ENCODE results near the gene RUNX3. TPM values are rescaled to one million over a fixed set of nuclear protein-coding genes. Genes with fewer than 3 reads are reported as not detected.

RUNX3 gene
- total RNA-seq, 1 experiment from 2014 or later = 3.7 TPM

- Histone ChIP-seq H3K79me2 (ENCODE audit: low read length) (no peaks in the 10 kb centered on the region), H3K4me1 (ENCODE audit: insufficient read depth, low read length) (no peaks in the 10 kb centered on the region), H3K4me2 (ENCODE audit: low read length) (no peak overlapping the region), H3F3A (ENCODE audit: low read length, unreplicated experiment) (no peaks in the 10 kb centered on the region), H4K20me1 (ENCODE audit: low read length) (no peaks in the 10 kb centered on the region), H3K36me3 (ENCODE audit: low read depth, low read length) (no peaks in the 10 kb centered on the region), H3K9ac (ENCODE audit: low read length) (no peak overlapping the region), H3K4me3 (ENCODE audit: low read length) (no peak overlapping the region), H3K27me3 (ENCODE audit: low read length) (no peaks in the 10 kb centered on the region), H2AFZ (ENCODE audit: low read length) (no peak overlapping the region), H3K9me2 (replicated peaks; ENCODE audit: low read length) (no peaks in the 10 kb centered on the region), H3K9me3 (ENCODE audit: low read length) (no peaks in the 10 kb centered on the region), H3K27ac (ENCODE audit: low read length) (no peak overlapping the region)
- ATAC-seq (no peak), DNase-seq (no peak)
- intact Hi-C loops (cut with micrococcal nuclease) = no loop called here
- no TSS peak for BruUV-seq (replicated peaks)
- POLR2A ChIA-PET (ENCODE audit: unreplicated experiment) = no interaction called here
- TF ChIP-seq EZH2 (IDR thresholded peaks at IDR 0.05; ENCODE audit: low read length, unreplicated experiment) (no peak), EZH2phosphoT487 (IDR thresholded peaks at IDR 0.05; ENCODE audit: borderline replicate concordance, low read length) (no peak), CTCF (conservative IDR thresholded peaks at IDR 0.05; ENCODE audit: low read depth, low read length) (no peak)
- CTCF ChIA-PET = no interaction called here
Measured at GRCh38 chr1:24902471-24902891, 27.6 kb downstream of the RUNX3 start.

- Histone ChIP-seq H3K79me2 (ENCODE audit: low read length) (no peaks in the 10 kb centered on the region), H3K9ac (ENCODE audit: low read length) (no peak overlapping the region), H3K27me3 (ENCODE audit: low read length) (no peaks in the 10 kb centered on the region), H4K20me1 (ENCODE audit: low read length) (no peaks in the 10 kb centered on the region), H3F3A (ENCODE audit: low read length, unreplicated experiment) (no peaks in the 10 kb centered on the region), H3K4me3 (ENCODE audit: low read length) (no peak overlapping the region), H3K27ac (ENCODE audit: low read length) (no peak overlapping the region), H3K9me3 (ENCODE audit: low read length) (no peaks in the 10 kb centered on the region), H3K4me1 (ENCODE audit: insufficient read depth, low read length) (no peaks in the 10 kb centered on the region), H3K36me3 (ENCODE audit: low read depth, low read length) (no peaks in the 10 kb centered on the region), H3K4me2 (ENCODE audit: low read length) (no peak overlapping the region), H2AFZ (ENCODE audit: low read length) (no peak overlapping the region), H3K9me2 (replicated peaks; ENCODE audit: low read length) (no peaks in the 10 kb centered on the region)
- no TSS peak for BruUV-seq (replicated peaks)
- DNase-seq (no peak), ATAC-seq (no peak)
- POLR2A ChIA-PET (ENCODE audit: unreplicated experiment) = no interaction called here
- TF ChIP-seq EZH2phosphoT487 (IDR thresholded peaks at IDR 0.05; ENCODE audit: borderline replicate concordance, low read length) (no peak), EZH2 (IDR thresholded peaks at IDR 0.05; ENCODE audit: low read length, unreplicated experiment) (no peak), CTCF (conservative IDR thresholded peaks at IDR 0.05; ENCODE audit: low read depth, low read length) (no peak)
- CTCF ChIA-PET = no interaction called here
- intact Hi-C loops (cut with micrococcal nuclease) = no loop called here
Measured at GRCh38 chr1:24901791-24902470, 28.1 kb downstream of the RUNX3 start.

- DNase-seq = no peak
- no peak overlapping the region for H3K9ac ChIP-seq (ENCODE audit: low read length)
- H4K20me1 ChIP-seq (ENCODE audit: low read length) = no peaks in the 10 kb centered on the region
- H3K9me2 ChIP-seq (replicated peaks; ENCODE audit: low read length) = no peaks in the 10 kb centered on the region
- H3K4me2 ChIP-seq (ENCODE audit: low read length) = no peak overlapping the region
- POLR2A ChIA-PET (ENCODE audit: unreplicated experiment) = no interaction called here
- no peaks in the 10 kb centered on the region for H3K4me1 ChIP-seq (ENCODE audit: insufficient read depth, low read length)
- H3K36me3 ChIP-seq (ENCODE audit: low read depth, low read length) = no peaks in the 10 kb centered on the region
- TF ChIP-seq EZH2 (IDR thresholded peaks at IDR 0.05; ENCODE audit: low read length, unreplicated experiment) (no peak), CTCF (conservative IDR thresholded peaks at IDR 0.05; ENCODE audit: low read depth, low read length) (no peak), EZH2phosphoT487 (IDR thresholded peaks at IDR 0.05; ENCODE audit: borderline replicate concordance, low read length) (no peak)
- no peak overlapping the region for H3K4me3 ChIP-seq (ENCODE audit: low read length)
- ATAC-seq = no peak
- H3K27ac ChIP-seq (ENCODE audit: low read length) = no peak overlapping the region
- H3K9me3 ChIP-seq (ENCODE audit: low read length) = no peaks in the 10 kb centered on the region
- no TSS peak for BruUV-seq (replicated peaks)
- CTCF ChIA-PET = no interaction called here
- no peaks in the 10 kb centered on the region for H3F3A ChIP-seq (ENCODE audit: low read length, unreplicated experiment)
- H2AFZ ChIP-seq (ENCODE audit: low read length) = no peak overlapping the region
- no peaks in the 10 kb centered on the region for H3K79me2 ChIP-seq (ENCODE audit: low read length)
- intact Hi-C loops (cut with micrococcal nuclease) = no loop called here
- H3K27me3 ChIP-seq (ENCODE audit: low read length) = no peaks in the 10 kb centered on the region
Measured at GRCh38 chr1:24900985-24901781, 28.9 kb downstream of the RUNX3 start.
